Fibroblast of villous mesenchyme (primary cell): ENCODE measurements around the gene VDAC1. TPM values are rescaled to one million over a fixed set of nuclear protein-coding genes. Genes with fewer than 3 reads are reported as not detected.
A peak's percentile ranks its signal among the peaks of the same experiment; 100 is the strongest.

Experiments used
- DNase-seq: peaks from one replicate; pipeline ENCODE4 v3.0.0-alpha.2; 2010; ENCODE audit warnings: low read depth
- H3K4me3 ChIP-seq: 2 replicates; pipeline ENCODE4 v1.5.1; 2011; ENCODE audit warnings: low read depth, mild to moderate bottlenecking, low read length
- total RNA-seq: library from RNA; depleted of rRNA; stranded (reverse); fragments of >200 nt; gene quantifications from 2 replicates; pipeline ENCODE4 v1.2.3, GENCODE V29; 2012
- TF ChIP-seq, protein P1 (sequence below): IDR thresholded peaks from 2 replicates; pipeline ENCODE4 v1.5.1; 2012; ENCODE audit warnings: low read depth, mild to moderate bottlenecking, low read length; ENCODE audit not compliant: insufficient read depth

The VDAC1 gene
- total RNA-seq, 1 donor = 350 TPM

DNA sequence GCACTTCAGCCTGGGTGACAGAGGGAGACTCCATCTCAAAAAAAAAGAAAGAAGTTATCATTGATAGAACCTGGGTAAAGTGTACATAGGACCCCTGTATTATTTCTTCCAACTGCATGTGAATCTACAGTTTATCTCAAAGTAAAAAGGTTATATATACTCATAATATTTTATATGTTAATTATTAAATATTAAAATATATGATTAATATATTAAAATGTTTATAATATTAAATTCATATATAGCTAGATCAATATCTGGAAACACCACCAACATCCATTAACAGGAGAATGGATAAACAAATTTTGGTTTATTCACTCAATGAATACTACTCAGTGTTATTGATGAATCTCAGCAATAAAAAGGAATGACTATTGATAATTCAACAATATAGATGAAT, 56.1 kb downstream of the VDAC1 start:
- no peak for DNase-seq

DNA sequence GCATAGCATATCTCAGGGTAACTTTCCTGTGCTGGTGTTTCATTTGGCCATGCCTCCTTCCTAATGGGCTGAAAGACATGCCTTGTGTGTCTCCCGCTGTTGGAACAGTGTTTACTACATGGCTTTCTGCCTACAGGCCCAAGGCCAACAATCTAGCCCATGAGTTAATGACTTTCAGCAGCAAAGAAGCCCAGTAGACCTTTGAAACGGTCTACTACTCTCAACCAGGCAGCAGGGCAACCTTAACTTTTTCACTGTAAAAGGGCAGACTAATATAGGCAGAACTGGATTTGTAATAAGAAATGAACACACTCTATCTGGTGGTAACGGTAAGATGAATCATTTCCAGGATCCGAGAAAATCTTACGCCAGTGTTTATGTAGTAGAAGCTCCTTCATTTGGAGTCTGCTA, 57.3 kb downstream of the VDAC1 start:
- TF ChIP-seq, protein P1, sequence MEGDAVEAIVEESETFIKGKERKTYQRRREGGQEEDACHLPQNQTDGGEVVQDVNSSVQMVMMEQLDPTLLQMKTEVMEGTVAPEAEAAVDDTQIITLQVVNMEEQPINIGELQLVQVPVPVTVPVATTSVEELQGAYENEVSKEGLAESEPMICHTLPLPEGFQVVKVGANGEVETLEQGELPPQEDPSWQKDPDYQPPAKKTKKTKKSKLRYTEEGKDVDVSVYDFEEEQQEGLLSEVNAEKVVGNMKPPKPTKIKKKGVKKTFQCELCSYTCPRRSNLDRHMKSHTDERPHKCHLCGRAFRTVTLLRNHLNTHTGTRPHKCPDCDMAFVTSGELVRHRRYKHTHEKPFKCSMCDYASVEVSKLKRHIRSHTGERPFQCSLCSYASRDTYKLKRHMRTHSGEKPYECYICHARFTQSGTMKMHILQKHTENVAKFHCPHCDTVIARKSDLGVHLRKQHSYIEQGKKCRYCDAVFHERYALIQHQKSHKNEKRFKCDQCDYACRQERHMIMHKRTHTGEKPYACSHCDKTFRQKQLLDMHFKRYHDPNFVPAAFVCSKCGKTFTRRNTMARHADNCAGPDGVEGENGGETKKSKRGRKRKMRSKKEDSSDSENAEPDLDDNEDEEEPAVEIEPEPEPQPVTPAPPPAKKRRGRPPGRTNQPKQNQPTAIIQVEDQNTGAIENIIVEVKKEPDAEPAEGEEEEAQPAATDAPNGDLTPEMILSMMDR = no peak

More for the DNA sequence above, 56.1 kb downstream of the VDAC1 start:
- TF ChIP-seq, protein P1 = no peak
- no peak overlapping the region for H3K4me3 ChIP-seq

DNA sequence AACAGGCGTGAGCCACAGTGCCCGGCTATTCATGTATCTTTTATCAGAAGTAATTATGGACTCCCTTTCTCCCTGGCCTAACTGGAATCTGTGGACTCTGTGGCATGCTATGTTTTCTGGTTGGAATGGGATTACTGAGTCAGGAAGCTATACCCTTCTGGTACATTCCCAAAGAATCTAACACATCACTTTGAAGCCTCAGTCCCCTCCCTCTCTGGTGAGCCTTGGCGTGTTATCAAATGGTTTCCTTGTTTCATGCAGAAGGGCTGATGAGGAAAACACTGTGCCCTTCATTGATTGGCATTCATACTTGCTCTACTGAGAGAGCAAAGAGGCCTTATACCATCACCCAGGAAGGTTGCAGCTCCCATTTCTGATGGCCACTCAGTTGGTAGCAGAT, 59.2 kb downstream of the VDAC1 start:
- TF ChIP-seq, protein P1 = no peak
- no peak for DNase-seq
- H3K4me3 ChIP-seq = no peak overlapping the region

More for the DNA sequence above, 57.3 kb downstream of the VDAC1 start:
- DNase-seq = no peak
- H3K4me3 ChIP-seq = no peak overlapping the region

DNA sequence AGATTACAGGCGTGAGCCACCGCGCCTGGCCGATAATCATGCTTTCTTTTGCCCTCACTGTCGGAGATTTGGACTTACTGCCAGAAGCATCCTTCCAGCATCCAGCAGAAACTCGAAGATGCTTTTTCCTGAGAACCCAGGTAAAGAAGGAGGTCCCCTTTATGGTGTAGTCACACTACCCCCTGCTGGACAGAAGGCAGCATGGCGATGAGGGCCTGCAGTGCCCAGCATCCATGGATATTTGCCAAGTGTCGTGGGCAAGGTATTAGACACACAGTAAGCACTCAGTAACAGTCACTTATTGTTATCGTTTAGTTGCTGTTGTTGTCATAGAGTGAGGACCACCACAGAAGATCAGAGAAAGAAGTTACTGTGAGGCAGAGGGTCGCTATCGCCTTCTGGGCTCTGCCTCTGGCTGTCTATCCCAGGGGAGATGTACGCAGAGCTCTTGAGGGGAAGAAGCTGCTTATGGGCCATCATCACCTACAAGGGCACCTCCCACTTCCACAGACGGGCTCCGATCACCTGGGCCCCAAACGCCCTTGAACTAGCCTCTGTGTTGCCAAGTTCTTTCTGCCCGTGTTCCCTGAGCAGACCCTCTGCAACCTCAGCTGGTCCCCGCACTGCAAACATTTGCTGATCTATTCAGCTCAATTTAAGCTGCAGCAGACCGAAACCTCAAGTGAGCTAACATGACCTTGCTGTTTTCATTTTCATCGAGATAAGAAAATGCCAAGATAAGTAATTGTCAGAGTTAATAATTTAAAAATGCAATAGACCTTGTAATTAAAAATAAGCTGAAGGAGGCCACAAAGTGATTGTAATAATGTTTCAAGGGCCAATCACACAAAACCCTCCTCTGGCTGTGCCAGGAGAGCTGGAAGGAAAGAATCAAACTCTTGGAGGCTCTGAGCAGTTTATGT, 60.3 kb downstream of the VDAC1 start:
- peak; percentile 48 for DNase-seq
- no peak overlapping the region for H3K4me3 ChIP-seq
- TF ChIP-seq, protein P1 = peak; percentile 70

DNA sequence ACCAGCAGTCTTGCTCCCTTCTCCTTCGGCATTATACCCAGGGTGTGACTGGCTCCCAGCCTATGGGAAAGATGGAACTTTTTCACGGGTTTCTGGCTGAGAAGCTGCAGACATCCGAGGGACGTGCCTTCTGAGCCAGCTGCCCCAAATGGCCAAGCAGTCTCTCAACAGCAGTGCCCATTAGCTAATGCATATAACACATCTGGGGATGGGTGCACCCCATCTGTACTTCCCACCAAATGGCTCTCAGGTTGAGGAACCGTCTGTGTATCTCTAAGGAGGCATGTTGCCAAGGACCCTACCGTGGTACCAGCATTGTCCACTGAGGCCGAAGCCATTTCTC, 61.3 kb downstream of the VDAC1 start:
- TF ChIP-seq, protein P1 = no peak

DNA sequence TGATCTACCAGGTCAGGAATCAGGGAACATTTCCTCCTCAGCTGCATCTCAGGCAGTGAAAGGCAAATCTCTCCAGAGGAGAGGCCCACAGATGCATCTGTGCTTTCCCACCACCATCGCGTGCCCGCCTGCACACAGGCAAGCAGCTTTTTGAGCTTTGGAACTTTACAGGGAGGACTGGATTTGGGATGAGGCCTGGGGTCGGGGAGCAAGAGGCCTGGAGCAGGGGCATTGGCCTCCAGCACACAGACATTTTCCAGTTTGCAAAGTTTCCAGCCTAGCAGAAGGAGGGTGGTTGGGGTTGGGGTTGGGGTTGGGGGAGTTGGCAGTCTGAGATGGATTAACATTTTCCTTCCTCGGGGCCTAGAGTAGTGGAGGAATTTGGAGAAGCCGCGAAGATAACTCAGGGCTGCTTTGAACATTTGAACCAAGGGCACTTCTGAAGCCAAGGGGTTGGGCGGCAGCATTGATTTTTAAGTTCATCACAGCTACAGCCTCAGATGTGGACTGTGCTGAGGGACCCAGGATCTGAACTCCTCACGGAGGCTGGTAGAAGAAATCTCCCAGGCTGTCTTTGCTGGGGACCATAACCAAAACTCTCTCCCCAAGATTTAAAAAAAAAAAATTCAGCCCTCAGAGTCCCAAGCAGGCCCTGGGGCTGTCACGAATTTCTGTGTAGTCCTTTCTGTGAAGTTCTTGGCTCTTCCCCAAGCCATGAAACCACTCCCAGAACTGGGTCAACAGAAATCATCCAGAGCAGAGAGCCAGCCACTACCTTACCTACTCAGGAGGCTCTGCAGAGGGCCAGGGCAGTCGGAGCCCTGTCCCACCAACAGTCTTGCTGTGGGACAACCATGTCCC, 61.9 kb downstream of the VDAC1 start:
- no peak for DNase-seq
- TF ChIP-seq, protein P1 = no peak
- no peak overlapping the region for H3K4me3 ChIP-seq

More for the DNA sequence above, 61.3 kb downstream of the VDAC1 start:
- DNase-seq = no peak
- no peak overlapping the region for H3K4me3 ChIP-seq
